Nephron (organoid): ENCODE measurements around the gene EVX2.

ENCODE experiments used
- H3K27ac Mint-ChIP-seq, 3 experiments: 2 replicates each; pipeline ENCODE4 v1.8.0; 2020; ENCODE audit warnings: mixed read lengths in 3 of 3, mild to moderate bottlenecking in 2 of 3, moderate library complexity in 1 of 3
- H3K27me3 Mint-ChIP-seq: 2 replicates; pipeline ENCODE4 v1.8.0; 2021; ENCODE audit warnings: low read depth, mild to moderate bottlenecking, moderate library complexity, mixed read lengths
- H3K36me3 Mint-ChIP-seq: 2 replicates; pipeline ENCODE4 v1.8.0; 2020; ENCODE audit warnings: low read depth, mixed read lengths
- H3K4me1 Mint-ChIP-seq: 2 replicates; pipeline ENCODE4 v1.8.0; 2020; ENCODE audit warnings: mixed read lengths
- H3K4me3 Mint-ChIP-seq, 3 experiments: 2 replicates each; pipeline ENCODE4 v1.8.0; 2020; ENCODE audit warnings: mild to moderate bottlenecking in 3 of 3, mixed read lengths in 3 of 3, moderate library complexity in 2 of 3
- H3K9me3 Mint-ChIP-seq: 2 replicates; pipeline ENCODE4 v1.8.0; 2020; ENCODE audit warnings: mixed read lengths
- CTCF ChIP-seq, 3 experiments: fragments of 200-600 bp; sonication (generic); IDR thresholded peaks; one replicate each; pipeline ENCODE4 v1.5.0; 2021; ENCODE audit warnings: antibody characterized with exemption in 3 of 3; ENCODE audit not compliant: unreplicated experiment in 3 of 3

Gene EVX2

GRCh38 chr2:176072292-176072669 lies 11.5 kb downstream of the EVX2 start:
- peaks cover 6% of the 10 kb centered on the region for H3K9me3 Mint-ChIP-seq
- peaks cover 100% of the 10 kb centered on the region for H3K27me3 Mint-ChIP-seq
- no peaks in the 10 kb centered on the region for H3K36me3 Mint-ChIP-seq
- no peak overlapping the region for H3K4me3 Mint-ChIP-seq
- H3K27ac Mint-ChIP-seq: no peak overlapping the region
- peaks cover 5% of the 10 kb centered on the region for H3K4me1 Mint-ChIP-seq
- TF ChIP-seq CTCF (IDR thresholded peaks at IDR 0.05; ENCODE audit: unreplicated experiment in 3 of 3): no peak

- H3K27ac Mint-ChIP-seq: no peak overlapping the region
- H3K4me3 Mint-ChIP-seq: peak overlapping the region in 1 of 3 experiments; percentile 10
- no peak for TF ChIP-seq CTCF (IDR thresholded peaks at IDR 0.05; ENCODE audit: unreplicated experiment in 3 of 3)
- H3K4me1 Mint-ChIP-seq: peaks cover 5% of the 10 kb centered on the region
- no peaks in the 10 kb centered on the region for H3K36me3 Mint-ChIP-seq
- peaks cover 6% of the 10 kb centered on the region for H3K9me3 Mint-ChIP-seq
- H3K27me3 Mint-ChIP-seq: peaks cover 100% of the 10 kb centered on the region
Observed at GRCh38 chr2:176071330-176072291, 12.2 kb downstream of the EVX2 start.

- peaks cover 6% of the 10 kb centered on the region for H3K9me3 Mint-ChIP-seq
- peaks cover 100% of the 10 kb centered on the region for H3K27me3 Mint-ChIP-seq
- peaks cover 5% of the 10 kb centered on the region for H3K4me1 Mint-ChIP-seq
- peak overlapping the region; percentile 9 to 67 (median 29) for H3K4me3 Mint-ChIP-seq
- H3K27ac Mint-ChIP-seq: no peak overlapping the region
- H3K36me3 Mint-ChIP-seq: no peaks in the 10 kb centered on the region
- no peak for TF ChIP-seq CTCF (IDR thresholded peaks at IDR 0.05; ENCODE audit: unreplicated experiment in 3 of 3)
Observed at GRCh38 chr2:176068419-176068832, 15.3 kb downstream of the EVX2 start.

GRCh38 chr2:176067589-176068418 lies 16.0 kb downstream of the EVX2 start:
- H3K27ac Mint-ChIP-seq: no peak overlapping the region
- H3K4me1 Mint-ChIP-seq: peaks cover 5% of the 10 kb centered on the region

More at GRCh38 chr2:176067589-176068418, 16.0 kb downstream of the EVX2 start:
- TF ChIP-seq CTCF (IDR thresholded peaks at IDR 0.05; ENCODE audit: unreplicated experiment in 3 of 3): no peak
- H3K27me3 Mint-ChIP-seq: peaks cover 100% of the 10 kb centered on the region
- H3K4me3 Mint-ChIP-seq: peak overlapping the region; percentile 62 to 72 (median 69)
- no peaks in the 10 kb centered on the region for H3K36me3 Mint-ChIP-seq
- H3K9me3 Mint-ChIP-seq: peaks cover 6% of the 10 kb centered on the region
